Kidney glomerular epithelial cell (primary cell): ENCODE data around the gene FBXO48.
"Not testable (repeated sequence)": the region's sequence is repeated elsewhere in the genome, so short reads cannot be mapped to it uniquely, and the experiment has no call there.

ENCODE experiments used
- DNase-seq: peaks from one replicate; lab custom pipeline; 2025; lab: John Stamatoyannopoulos, UW

The FBXO48 gene

DNA sequence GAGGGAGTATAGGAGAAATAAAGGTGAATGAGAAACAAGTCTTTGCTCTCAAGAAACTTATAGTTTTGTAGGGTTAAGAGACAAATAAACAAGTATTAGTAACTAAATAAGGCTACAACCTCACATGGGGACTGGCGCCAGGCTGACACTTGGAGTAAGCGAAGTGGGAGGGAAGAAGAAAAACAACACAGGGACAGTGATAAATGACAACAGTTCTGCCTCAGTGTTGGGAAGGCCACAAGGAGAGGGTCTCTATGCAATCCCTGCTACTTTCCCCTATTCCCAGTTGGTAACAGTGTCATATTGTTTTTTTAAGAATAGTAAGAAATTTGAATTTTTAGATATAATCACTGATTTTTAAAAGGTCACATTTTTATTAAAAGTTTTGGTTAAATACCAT lies 4.3 kb upstream of the FBXO48 start:
- no peak for DNase-seq

DNA sequence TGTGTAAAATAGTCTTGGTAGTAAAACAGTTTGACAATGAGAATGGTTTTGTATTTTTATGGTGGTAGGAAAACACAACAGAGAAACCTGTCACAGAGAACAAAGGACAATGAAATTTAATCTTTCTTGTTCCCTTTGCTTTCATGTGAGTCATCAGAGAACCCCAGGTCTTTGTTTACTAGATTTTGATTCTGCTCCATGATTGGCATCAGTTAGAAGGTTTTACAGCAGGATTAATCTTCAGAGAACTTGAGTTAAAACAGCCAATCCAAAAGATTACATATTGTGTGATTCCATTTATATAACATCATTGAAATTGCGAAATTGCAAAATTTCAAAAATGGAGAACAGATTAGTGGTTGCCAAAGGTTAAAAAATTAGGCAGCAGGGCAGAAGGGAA lies 2.8 kb upstream of the FBXO48 start:
- DNase-seq = no peak

DNA sequence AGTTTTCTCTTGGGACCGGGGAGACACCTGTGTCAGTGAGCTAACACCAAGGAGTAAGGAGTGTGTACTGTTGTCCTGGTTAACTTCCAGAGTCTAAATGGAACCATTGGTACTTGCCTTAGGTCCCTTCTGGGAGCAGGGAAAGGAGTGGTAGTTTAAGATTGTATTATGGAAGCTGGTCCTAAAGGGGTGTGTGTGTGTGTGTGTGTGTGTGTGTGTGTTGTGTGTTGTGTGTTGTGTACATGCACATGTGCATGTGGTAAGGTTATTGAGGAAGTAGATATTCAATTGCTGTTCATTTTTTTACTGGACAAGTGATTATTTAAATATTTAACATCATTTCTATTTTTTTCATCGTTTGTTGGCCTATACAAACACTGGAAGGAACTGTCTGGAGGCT lies 1.7 kb upstream of the FBXO48 start:
- no peak for DNase-seq

DNA sequence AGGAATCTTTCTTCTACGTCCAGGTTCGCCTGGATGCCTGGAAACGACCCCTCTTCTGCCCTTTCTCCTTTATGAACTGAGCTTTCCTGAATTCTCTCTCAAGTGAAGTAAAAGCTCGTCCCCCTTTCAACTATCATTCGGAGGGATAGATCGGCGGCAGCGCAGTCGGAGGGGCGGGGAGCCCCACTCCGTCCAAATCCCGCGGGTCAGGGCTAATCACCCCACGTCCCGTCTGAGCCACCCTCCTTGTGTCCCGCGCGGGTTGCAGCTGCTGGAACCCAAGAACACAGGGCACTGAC lies 367 bp downstream of the FBXO48 start:
- DNase-seq = no peak

DNA sequence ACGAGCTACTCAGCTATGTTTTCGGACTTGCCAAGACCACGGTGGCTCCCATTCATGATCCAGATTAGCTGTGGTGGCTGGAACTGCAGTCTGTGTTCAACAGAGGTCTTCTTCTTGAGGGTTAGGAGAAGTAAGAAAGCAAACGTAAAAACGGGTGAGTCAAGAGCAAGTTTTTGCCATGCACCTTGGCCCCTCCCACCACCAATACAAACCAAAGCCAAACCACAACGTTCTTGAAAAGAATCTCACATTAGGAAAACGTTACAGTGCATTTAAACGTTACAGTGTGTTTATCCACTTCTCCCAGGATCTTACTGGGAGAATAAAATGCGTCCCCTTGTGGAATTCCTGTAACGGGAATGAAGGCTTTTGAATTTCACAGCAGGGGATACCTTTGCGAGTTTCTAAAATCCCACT lies 725 bp downstream of the FBXO48 start:
- peak; percentile 20 for DNase-seq

DNA sequence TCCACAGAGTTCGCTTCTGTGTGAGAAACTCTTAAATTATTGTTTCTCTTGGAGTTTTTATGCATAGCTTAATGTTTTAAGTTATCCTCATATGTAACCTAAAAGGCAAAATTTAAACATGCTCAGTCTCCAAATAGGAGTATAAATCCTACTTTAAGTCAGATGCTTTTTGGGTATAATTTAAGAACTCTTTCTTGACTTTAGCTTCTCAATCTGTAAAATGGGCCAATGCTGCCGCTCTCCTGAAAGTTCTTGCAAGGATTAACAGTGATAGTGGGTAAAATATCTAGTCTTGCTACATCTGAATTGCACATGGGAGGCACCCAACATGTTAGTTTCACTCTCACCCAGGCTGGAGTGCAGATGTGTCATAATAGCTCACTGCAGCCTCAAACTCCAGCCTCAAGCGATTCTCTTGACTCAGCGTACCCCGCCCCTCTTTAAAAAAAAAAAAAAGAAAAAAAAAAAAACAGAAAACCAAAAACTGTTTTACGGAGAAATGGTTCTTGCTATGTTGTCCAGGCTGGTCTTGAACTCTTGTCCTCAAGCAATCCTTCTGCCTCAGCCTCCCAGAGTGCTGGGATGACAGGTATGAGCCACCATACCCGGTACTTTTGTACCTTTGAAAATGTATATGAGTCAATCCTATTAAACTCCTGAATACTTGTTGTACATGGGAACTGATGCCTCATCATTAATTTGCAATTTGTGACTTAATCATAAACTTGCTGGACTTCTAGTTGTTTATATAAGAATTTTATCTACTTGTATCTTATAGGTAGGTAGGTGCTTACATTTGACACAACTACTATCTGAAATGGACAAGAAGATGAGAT lies 1.8 kb downstream of the FBXO48 start:
- DNase-seq = no peak

DNA sequence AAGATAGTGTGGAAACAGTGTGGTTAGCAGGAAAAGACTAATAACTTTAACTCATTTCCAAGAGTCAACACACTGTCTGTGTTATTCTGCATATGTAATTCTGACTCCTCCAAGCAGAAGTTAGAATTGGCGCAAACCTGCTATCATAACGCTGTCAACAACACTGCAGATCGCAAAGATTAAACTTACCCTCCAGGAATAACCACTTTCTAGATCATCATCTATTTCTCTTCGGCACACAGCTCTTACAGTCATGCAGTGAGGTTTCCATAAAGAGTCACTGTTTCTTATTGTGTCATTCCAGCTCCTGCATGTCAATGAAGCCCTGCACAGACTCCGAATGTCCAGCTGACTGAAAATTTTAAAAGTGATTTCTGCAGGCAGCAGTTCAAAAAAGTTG lies 2.4 kb downstream of the FBXO48 start:
- no peak for DNase-seq

DNA sequence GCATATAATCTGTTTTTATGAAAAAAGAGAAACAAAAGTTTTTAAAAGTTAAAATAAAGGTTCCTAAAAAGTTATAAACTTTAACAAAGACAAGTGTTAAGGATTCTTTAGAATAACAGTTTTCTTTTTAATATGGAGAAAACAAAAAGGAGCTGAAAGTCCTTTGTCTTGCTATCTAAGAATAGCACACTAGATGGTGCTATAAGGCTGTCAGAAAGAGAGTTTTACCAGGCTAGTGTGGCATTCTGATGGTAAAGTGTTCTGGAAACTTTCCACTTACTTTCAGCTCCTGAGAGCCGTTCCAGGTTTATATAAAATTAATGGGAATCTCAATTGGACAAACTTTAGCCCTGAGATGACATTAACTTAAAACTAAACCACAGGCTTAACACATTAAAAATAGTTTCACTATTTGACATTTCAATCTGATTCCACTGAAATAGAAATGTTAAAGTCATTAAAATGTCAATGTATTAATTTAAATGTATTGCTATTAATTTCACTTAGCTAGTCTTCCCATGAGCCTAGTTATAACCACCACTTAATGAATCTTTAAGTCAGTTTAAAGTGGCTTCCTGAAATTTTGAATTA lies 3.7 kb downstream of the FBXO48 start:
- DNase-seq = peak; percentile 48

DNA sequence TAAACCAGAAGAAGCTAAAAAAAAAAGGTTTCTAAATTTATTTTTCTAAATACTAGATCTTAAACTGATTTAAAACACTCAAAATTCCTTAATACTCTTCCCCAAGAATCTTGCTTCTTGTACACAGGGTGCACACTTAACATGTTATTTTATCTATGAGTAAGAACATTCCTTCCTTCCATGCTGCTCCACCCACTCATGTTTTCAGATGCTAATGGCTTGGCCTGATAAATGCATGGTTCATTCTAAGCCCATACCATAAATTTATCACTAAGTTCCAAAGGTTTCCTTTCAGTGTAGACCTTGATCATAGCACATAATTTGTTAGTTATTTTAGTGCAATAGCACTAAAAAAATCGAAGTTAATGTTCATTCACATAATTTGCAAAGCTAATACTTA lies 8.1 kb downstream of the FBXO48 start:
- DNase-seq = no peak

DNA sequence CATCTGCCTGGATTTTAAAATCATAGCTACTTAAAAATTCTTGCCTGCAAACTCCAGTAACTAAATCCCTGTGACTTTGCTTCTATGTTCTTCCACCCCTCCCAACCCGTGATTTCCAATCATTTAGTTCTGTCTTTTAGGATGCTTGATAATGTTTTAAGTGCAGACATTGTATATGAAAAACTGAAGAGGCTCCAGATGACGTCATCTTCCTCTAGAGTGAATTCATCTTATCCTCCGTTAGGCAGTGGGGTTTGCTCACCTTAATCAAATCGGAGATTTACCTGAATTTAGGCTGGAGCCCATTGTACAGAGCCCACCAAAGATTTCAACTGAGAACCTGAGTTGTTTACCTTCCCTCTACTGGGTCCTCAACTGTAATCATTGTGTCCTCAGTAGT lies 10.9 kb downstream of the FBXO48 start:
- no peak for DNase-seq

DNA sequence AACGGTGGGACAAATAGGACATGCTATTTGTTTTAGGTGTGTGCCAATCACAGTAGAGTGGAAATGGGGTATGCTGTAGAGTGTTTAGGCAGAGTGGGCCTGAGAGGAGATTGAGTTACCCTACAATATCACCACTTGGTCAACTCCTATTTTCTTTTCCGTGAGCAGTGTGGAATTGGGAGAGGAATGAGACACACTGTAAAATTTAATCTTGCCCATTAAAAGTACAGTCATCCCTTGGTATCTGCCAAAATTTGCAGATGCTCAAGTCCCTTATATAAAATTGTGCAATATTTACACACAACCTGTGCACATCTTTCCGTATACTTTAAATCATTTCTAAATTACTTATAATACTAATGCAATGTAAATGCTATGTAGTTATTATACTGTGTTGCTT lies 12.4 kb downstream of the FBXO48 start:
- no peak for DNase-seq

DNA sequence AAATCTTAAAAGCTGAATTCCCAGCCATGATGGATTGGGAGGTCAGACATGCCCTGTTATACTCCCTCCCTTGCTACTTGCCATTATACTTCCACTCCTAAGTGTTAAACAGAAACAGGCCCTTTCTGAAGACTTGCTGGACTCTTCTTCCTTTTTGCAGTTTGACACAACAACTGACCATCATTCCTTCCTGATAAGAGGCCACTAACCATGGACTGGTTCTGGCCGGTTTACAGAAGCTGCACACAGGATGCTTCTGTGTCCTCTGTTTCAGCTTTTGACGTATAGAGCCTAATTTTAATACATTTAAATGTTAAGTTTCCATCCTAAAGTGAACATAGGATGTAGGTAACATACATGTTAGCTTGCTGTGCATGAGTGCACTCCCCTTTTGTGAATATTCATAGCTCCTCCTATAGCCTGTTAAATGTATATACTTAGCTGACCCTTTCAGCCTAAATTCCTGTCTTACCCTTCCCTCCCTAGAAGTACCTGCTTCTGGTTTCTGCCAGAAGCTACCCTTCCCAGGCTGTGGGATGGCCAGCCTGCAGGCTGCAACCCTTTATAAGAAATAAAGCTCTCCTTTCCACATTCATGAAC lies 13.2 kb downstream of the FBXO48 start:
- no peak for DNase-seq

DNA sequence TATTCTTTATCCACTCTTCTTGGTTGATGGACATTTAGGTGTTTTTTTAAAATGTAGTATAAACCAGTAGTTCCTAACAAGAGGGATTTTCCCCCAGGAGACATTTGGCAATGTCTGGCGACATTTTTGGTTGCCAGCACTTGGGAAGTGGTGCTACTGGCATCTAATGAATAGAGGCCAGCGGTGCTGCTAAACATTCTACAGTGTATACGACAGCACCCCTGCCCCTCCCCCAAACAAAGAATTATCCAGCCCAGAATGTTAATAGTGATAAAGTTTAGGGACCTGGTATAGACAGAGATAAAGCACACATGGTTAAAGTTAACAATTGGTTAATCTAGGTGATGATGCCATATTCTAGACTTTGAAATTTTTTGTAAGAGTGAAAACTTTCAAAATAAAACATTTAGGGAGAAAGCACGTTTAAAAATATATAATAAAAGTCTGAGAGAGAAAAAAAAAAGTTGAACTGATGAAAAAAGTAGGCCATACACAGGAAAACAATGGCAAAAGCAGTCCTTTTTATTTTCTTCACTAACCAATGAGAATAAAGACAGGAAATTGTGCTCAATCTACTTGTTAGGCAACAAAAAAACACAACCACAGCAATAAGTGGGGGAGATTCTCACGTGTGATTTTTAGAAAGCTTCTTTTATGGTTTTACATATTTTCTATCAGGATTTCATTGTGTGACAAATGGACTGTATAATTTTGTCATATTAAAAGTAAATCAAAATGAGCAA lies 14.8 kb downstream of the FBXO48 start:
- no peak for DNase-seq

DNA sequence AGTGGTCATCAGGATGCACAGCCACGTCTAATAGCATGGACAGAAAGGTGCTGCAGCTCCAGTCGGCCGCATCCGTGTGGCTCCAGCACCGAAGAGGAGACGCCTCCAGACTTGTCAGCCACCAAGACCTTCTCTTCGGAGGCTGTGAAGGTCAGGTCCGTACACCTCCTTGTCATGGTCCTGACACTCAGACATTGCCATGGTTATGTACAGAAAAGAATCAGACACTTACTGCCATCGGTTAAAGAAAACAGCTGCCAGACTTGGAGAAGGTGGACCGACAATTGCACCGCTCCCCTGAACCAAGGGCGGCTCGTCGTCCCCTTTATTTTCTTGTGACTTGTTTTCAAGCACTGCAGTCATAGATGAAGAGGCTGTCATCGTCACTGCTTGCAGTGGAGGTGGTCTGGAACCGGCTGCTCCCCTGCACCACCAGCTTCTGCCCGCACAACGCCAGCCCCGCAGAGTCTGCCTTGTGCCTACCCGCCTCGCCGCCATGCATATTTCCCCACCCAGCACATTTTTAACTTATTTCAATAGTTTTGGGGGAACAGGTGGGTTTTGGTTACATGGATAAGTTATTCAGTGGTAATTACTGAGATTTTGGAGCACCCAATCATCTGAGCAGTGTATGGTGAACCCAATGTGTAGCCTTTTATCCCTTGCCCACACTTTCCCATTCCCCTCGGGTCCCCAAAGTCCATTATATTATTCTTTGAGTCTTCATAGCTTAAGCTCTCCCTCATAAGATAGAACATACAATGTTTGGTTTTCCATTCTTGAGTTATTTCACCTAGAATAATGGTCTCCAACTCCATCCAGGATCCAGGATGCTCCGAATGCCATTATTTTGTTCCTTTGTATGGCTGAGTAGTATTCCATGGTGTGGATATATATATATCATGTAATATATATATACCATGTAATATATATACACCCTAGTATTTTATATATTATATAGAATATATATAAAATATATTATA lies 18.1 kb downstream of the FBXO48 start:
- DNase-seq = no peak

DNA sequence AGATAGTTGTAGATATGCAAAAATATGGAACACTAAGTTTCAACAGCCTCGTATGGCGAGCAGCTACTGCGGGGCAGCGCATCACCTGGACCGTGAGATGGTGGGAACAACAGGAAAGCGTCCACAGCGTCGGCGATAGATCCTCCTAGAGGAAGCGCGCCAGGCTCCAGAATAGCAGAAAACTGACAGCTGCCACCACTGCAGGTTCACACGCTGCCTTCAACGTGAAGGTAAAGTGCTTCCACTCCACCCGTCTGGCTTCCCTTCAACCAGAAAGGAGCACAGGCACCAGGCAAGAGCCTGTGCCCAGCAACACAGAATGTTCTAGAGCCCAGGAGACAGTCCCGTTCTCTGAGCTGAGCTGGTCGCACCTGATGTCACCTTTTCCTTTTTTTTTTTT lies 20.0 kb downstream of the FBXO48 start:
- DNase-seq = no peak

DNA sequence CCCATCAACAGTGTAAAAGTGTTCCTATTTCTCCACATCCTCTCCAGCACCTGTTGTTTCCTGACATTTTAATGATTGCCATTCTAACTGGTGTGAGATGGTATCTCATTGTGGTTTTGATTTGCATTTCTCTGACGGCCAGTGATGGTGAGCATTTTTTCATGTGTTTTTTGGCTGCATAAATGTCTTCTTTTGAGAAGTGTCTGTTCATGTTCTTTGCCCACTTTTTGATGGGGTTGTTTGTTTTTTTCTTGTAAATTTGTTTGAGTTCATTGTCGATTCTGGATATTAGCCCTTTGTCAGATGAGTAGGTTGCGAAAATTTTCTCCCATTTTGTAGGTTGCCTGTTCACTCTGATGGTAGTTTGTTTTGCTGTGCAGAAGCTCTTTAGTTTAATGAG lies 20.7 kb downstream of the FBXO48 start:
- DNase-seq = not testable (repeated sequence)

DNA sequence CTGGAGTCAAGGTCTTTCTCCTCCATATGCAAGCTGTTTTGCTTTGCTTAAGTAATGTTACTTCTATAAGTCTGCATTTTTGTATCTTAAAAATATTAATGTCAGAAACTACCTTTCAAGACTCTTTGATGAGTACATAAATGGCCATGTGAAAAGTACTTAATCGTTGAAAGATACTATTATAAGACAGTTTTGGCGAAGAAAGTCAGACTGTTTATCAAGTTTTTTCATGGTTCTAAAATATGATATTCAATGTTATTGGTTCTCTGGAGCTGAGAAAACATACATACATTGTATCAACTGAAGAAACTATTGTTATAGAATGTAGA lies 25.1 kb downstream of the FBXO48 start:
- DNase-seq = no peak

DNA sequence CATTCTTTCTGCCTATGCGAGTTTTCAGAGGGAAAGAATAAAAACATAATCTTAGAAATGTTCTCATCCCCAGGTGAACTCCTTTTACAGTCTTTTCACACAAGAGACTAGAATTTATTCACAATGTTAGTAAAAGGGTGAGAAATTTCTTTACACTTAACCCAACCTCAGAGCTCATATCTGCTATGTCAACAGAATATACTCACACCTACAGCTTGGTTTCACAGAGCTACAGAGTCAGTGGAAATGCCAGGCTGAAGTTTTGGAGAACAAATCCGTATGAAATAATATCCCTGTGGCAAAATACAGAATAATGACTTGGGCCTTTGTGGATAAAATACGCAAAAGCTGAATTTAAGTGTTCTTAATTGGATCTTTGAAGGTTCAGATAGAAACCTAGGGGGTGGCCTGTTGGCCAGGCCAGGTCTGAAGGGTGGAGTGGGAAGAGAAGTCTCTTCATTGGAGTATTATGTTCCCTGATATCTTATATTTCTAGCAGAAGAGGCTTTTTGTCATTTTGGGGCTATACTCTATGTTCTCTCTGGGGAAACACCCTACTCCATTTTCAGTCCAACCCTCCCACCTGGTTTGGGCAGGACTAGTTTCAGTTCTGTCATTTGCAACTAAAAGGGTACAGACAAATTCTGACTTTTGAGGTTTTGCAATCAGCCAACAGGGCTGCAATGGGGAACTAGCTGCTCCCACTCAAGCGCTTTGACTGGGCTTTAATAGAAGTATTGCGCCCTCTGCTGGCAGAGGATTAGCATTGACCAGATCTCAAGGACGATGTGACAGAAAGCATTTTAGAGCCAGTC lies 25.7 kb downstream of the FBXO48 start:
- DNase-seq = peak; percentile 77

DNA sequence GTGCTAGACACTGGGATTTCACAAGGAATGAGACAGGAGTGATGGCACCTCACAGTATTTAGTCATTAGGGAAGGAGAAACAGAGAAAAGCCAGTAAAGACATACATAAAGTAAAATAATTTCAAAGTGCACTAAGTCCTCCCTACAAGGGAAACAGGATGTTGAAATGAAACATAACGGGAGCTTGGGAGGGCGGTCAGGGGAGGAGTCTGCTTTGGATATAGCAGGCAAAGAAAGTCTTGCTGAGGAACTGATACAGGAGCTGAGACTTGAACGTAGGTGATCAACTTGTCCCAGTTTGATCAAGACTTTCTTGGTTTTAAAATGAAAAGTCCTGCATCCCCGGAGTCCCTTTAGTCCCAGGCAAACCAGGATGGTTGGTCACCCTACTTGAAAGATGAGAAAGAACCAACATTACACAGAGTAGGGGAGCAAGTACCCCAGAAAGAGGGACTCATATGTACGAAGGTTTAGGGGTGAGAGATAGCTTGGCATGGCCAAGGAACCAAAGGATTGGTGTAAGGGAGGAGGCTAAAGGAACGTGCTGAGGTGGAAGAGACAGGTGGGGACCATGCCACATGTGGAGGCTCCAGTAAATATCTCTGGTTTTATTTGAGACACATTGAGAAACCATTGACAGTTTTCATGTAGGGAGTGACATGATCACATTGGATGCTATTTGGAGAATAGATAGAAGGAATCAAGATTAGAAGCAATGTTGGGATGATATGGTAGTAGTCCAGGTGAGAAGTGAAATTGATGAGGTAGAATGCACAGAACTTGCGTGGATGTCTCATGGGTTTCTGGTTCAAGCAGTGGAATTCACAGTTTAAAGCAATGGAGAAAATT lies 28.4 kb downstream of the FBXO48 start:
- no peak for DNase-seq

DNA sequence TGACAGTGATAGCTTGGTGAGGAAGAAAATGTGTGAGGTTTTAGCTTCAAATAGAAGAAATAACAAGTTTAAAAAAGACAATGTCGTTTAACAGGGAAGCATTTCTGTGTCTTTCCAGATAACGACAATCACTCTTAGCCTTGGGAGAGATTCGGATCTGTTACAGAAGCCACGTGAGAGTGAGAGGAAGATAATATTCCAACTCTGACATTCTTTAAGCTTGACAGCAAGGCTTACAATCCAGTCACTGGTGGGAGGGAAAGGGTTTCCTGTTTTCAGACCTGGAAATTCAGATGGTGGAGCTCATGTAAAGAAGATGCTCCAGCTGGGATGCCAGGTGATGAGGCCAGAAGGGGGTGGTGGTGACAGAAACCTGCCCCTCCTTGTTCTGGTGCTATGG lies 30.8 kb downstream of the FBXO48 start:
- DNase-seq = peak; percentile 30
